MCF 10A (cell line): ENCODE results near the gene PARD3. TPM values are rescaled to one million over a fixed set of nuclear protein-coding genes. Genes with fewer than 3 reads are reported as not detected.

Experiments used
- BruUV-seq: library from RNA; stranded (reverse); fragments of 400-500 nt; replicated peaks from 2 replicates; lab custom pipeline; 2021; lab: Mats Ljungman, UMichigan
- CTCF ChIA-PET: fragments of 300-600 bp; sonication (Branson Sonifier 250); formaldehyde crosslinking; extraction: SDS; loops from one replicate; lab custom pipeline; 2021; ENCODE audit warnings: antibody characterized with exemption, inconsistent platforms; lab: Yijun Ruan, JAX
- POLR2A ChIA-PET: fragments of 300-600, 350-650 bp; sonication (Branson Sonifier 250); formaldehyde crosslinking; extraction: SDS; loops from one replicate; lab custom pipeline; 2020; ENCODE audit warnings: antibody characterized with exemption, inconsistent platforms; lab: Yijun Ruan, JAX
- DNase-seq: peaks from one replicate; pipeline ENCODE4 v3.0.0-alpha.2; 2018; ENCODE audit not compliant: unreplicated experiment
- H3K27ac Mint-ChIP-seq: one replicate; pipeline ENCODE4 v1.8.0; 2022; ENCODE audit warnings: mild to moderate bottlenecking, low read depth, mixed read lengths; ENCODE audit not compliant: unreplicated experiment
- H3K27me3 Mint-ChIP-seq: one replicate; pipeline ENCODE4 v1.8.0; 2022; ENCODE audit warnings: mixed read lengths; ENCODE audit not compliant: insufficient read depth, unreplicated experiment
- H3K36me3 Mint-ChIP-seq: one replicate; pipeline ENCODE4 v1.8.0; 2022; ENCODE audit warnings: mild to moderate bottlenecking, moderate library complexity, mixed read lengths; ENCODE audit not compliant: insufficient read depth, unreplicated experiment
- H3K4me1 Mint-ChIP-seq: one replicate; pipeline ENCODE4 v1.8.0; 2022; ENCODE audit warnings: mixed read lengths; ENCODE audit not compliant: insufficient read depth, unreplicated experiment
- H3K4me3 Mint-ChIP-seq: one replicate; pipeline ENCODE4 v1.8.0; 2022; ENCODE audit warnings: mild to moderate bottlenecking, moderate library complexity, mixed read lengths; ENCODE audit not compliant: unreplicated experiment
- H3K9me3 Mint-ChIP-seq: one replicate; pipeline ENCODE4 v1.8.0; 2022; ENCODE audit warnings: mixed read lengths; ENCODE audit not compliant: unreplicated experiment
- CTCF ChIP-seq: fragments of 200-600 bp; IDR thresholded peaks from one replicate; pipeline ENCODE4 v1.8.0; 2022; ENCODE audit warnings: antibody characterized with exemption, mild to moderate bottlenecking; ENCODE audit not compliant: unreplicated experiment
- intact Hi-C: fragments of 100-400 bp; cut with micrococcal nuclease; formaldehyde crosslinking; loops from 2 replicates; pipeline ENCODE4 v1.14.1; 2022
- total RNA-seq: library from RNA; stranded (reverse); gene quantifications from 2 replicates; pipeline ENCODE4 v1.2.3, GENCODE V29; 2022

PARD3 gene
- total RNA-seq, 1 experiment from 2014 or later: 70.0 TPM

- Mint-ChIP-seq H3K4me3 (no peak overlapping the region), H3K36me3 (no peaks in the 10 kb centered on the region), H3K4me1 (peaks cover 29% of the 10 kb centered on the region), H3K27me3 (no peaks in the 10 kb centered on the region), H3K27ac (no peak overlapping the region), H3K9me3 (no peaks in the 10 kb centered on the region)
- no peak for DNase-seq
- BruUV-seq: no TSS peak
- POLR2A ChIA-PET: no interaction called here
- intact Hi-C loops: loop anchor here (10.0 kb wide), 1 partner anchor 1097 kb away; no protein-coding TSS in a partner anchor
- no peak for TF ChIP-seq CTCF
- CTCF ChIA-PET: interaction anchor here (0.6 to 1.1 kb wide), 3 partner anchors 77 to 346 kb away, joined by 3 to 4 read pairs (median 3); no protein-coding TSS in a partner anchor
Observed at GRCh38 chr10:34292194-34292565, 522.9 kb downstream of the PARD3 start.

GRCh38 chr10:34291466-34292193, 523.5 kb downstream of the PARD3 start:
- no peak for DNase-seq
- H3K4me1 Mint-ChIP-seq: peaks cover 33% of the 10 kb centered on the region
- H3K9me3 Mint-ChIP-seq: no peaks in the 10 kb centered on the region
- H3K27ac Mint-ChIP-seq: peak overlapping the region; percentile 46
- H3K4me3 Mint-ChIP-seq: no peak overlapping the region
- no peaks in the 10 kb centered on the region for H3K36me3 Mint-ChIP-seq
- ChIA-PET POLR2A (interaction anchor here (1.3 kb wide), 1 partner anchor 9 kb away, joined by 5 read pairs; no protein-coding TSS in a partner anchor), CTCF (interaction anchor here (0.6 to 1.1 kb wide), 4 partner anchors 76 to 979 kb away, joined by 3 to 4 read pairs (median 4); no protein-coding TSS in a partner anchor)
- BruUV-seq: no TSS peak
- intact Hi-C loops: loop anchor here (10.0 kb wide), 1 partner anchor 1097 kb away; no protein-coding TSS in a partner anchor
- no peaks in the 10 kb centered on the region for H3K27me3 Mint-ChIP-seq
- no peak for TF ChIP-seq CTCF

- no peak for TF ChIP-seq CTCF
- peak; percentile 79 for DNase-seq
- no peak overlapping the region for H3K4me3 Mint-ChIP-seq
- H3K27ac Mint-ChIP-seq: peak overlapping the region; percentile 46
- peaks cover 40% of the 10 kb centered on the region for H3K4me1 Mint-ChIP-seq
- ChIA-PET POLR2A (interaction anchor here (1.3 kb wide), 1 partner anchor 10 kb away, joined by 5 read pairs; no protein-coding TSS in a partner anchor), CTCF (interaction anchor here (0.5 kb wide), 1 partner anchor 455 kb away, joined by 3 read pairs; no protein-coding TSS in a partner anchor)
- H3K36me3 Mint-ChIP-seq: peaks cover 7% of the 10 kb centered on the region
- no peaks in the 10 kb centered on the region for H3K27me3 Mint-ChIP-seq
- H3K9me3 Mint-ChIP-seq: no peaks in the 10 kb centered on the region
- intact Hi-C loops: loop anchor here (10.0 kb wide), 1 partner anchor 1096 kb away; no protein-coding TSS in a partner anchor
- no TSS peak for BruUV-seq
Observed at GRCh38 chr10:34290412-34291081, 524.5 kb downstream of the PARD3 start.
